ENCODE results near the gene PLPPR5.

GRCh38 chr1:99003581-99004253 is 944 bp downstream of the PLPPR5 start:
- TF ChIP-seq CTCF (IDR thresholded peaks at IDR 0.05): no peak
- no peak for TF ChIP-seq POLR2A (IDR thresholded peaks at IDR 0.05)
